Hepatic stellate cell (primary cell): ENCODE data around the gene GNS.
"Not testable (repeated sequence)": the region's sequence is repeated elsewhere in the genome, so short reads cannot be mapped to it uniquely, and the experiment has no call there.

Experiments used
- DNase-seq: peaks from one replicate; pipeline ENCODE4 v3.0.0; 2011; ENCODE audit warnings: low spot score

GNS gene

GRCh38 chr12:64779354-64779974 is 20.3 kb upstream of the GNS start:
- DNase-seq: no peak

- DNase-seq: not testable (repeated sequence)
These were observed 16.0 kb upstream of the GNS start for GRCh38 chr12:64775147-64775736.

GRCh38 chr12:64773386-64773785 is 14.2 kb upstream of the GNS start:
- DNase-seq: no peak

GRCh38 chr12:64767495-64767894 is 8.3 kb upstream of the GNS start:
- DNase-seq: no peak

GRCh38 chr12:64760808-64761573 is 1.8 kb upstream of the GNS start:
- DNase-seq: no peak

GRCh38 chr12:64757771-64758170 is 1.4 kb downstream of the GNS start:
- no peak for DNase-seq

GRCh38 chr12:64756376-64756775 is 2.8 kb downstream of the GNS start:
- no peak for DNase-seq

GRCh38 chr12:64753427-64753826 is 5.8 kb downstream of the GNS start:
- no peak for DNase-seq

- DNase-seq: no peak
These were observed 6.4 kb downstream of the GNS start for GRCh38 chr12:64752833-64753238.

- DNase-seq: no peak
These were observed 7.2 kb downstream of the GNS start for GRCh38 chr12:64752032-64752431.

GRCh38 chr12:64749461-64750200 is 9.6 kb downstream of the GNS start:
- no peak for DNase-seq

GRCh38 chr12:64747695-64748094 is 11.5 kb downstream of the GNS start:
- no peak for DNase-seq

GRCh38 chr12:64746663-64747062 is 12.5 kb downstream of the GNS start:
- no peak for DNase-seq

- DNase-seq: no peak
These were observed 13.2 kb downstream of the GNS start for GRCh38 chr12:64745980-64746379.

- DNase-seq: no peak
These were observed 13.9 kb downstream of the GNS start for GRCh38 chr12:64745259-64745807.

- DNase-seq: peak; percentile 45
These were observed 14.6 kb downstream of the GNS start for GRCh38 chr12:64744422-64745258.

GRCh38 chr12:64743206-64743605 is 16.0 kb downstream of the GNS start:
- DNase-seq: no peak

- no peak for DNase-seq
These were observed 16.8 kb downstream of the GNS start for GRCh38 chr12:64742416-64742815.

GRCh38 chr12:64740646-64741045 is 18.6 kb downstream of the GNS start:
- no peak for DNase-seq

- DNase-seq: no peak
These were observed 19.4 kb downstream of the GNS start for GRCh38 chr12:64739778-64740177.

- no peak for DNase-seq
These were observed 21.7 kb downstream of the GNS start for GRCh38 chr12:64737539-64737938.

- no peak for DNase-seq
These were observed 22.4 kb downstream of the GNS start for GRCh38 chr12:64736771-64737170.
